GM13976 (cell line): ENCODE results near the gene FNDC11.
A peak's percentile ranks its signal among the peaks of the same experiment; 100 is the strongest.

Source experiments
- DNase-seq: peaks from one replicate; pipeline ENCODE4 v3.0.0; 2012; ENCODE audit warnings: low spot score
- CTCF ChIP-seq: IDR thresholded peaks from 2 replicates; pipeline ENCODE4 v1.5.1; 2012; ENCODE audit warnings: borderline replicate concordance, mild to moderate bottlenecking; ENCODE audit not compliant: insufficient read depth; ENCODE audit errors: extremely low read depth, missing control alignments, control extremely low read depth
- in situ Hi-C: fragments of 300-500 bp; cut with MboI; formaldehyde crosslinking; loops from one replicate; pipeline ENCODE4 v1.12.0; 2022; ENCODE audit warnings: low sequenced_read_pairs, mixed read lengths, inconsistent platforms; ENCODE audit not compliant: unreplicated experiment

FNDC11 gene

GRCh38 chr20:63564036-63564810 lies 10.3 kb downstream of the FNDC11 start:
- TF ChIP-seq CTCF = no peak
- in situ Hi-C loops = no loop called here
- DNase-seq = no peak

- no peak for TF ChIP-seq CTCF
- in situ Hi-C loops = no loop called here
- no peak for DNase-seq
Measured at GRCh38 chr20:63565021-63565698, 11.2 kb downstream of the FNDC11 start.

- in situ Hi-C loops = no loop called here
- no peak for DNase-seq
- no peak for TF ChIP-seq CTCF
Measured at GRCh38 chr20:63565699-63566335, 11.9 kb downstream of the FNDC11 start.

- in situ Hi-C loops = no loop called here
- no peak for TF ChIP-seq CTCF
- DNase-seq = no peak
Measured at GRCh38 chr20:63566395-63567135, 12.6 kb downstream of the FNDC11 start.

- no peak for TF ChIP-seq CTCF
- in situ Hi-C loops = no loop called here
- DNase-seq = no peak
Measured at GRCh38 chr20:63567136-63567385, 13.1 kb downstream of the FNDC11 start.

- no peak for TF ChIP-seq CTCF
- in situ Hi-C loops = no loop called here
- peak; percentile 78 for DNase-seq
Measured at GRCh38 chr20:63567386-63568169, 13.6 kb downstream of the FNDC11 start.
